HG02623 (cell line): Measurements from ENCODE around the gene FAM124A.

Experiments used
- ATAC-seq: cut with Tn5 transposase; IDR thresholded peaks from one replicate; pipeline ENCODE4 v1.9.1; 2021; ENCODE audit warnings: moderate library complexity; ENCODE audit not compliant: unreplicated experiment

FAM124A gene

DNA sequence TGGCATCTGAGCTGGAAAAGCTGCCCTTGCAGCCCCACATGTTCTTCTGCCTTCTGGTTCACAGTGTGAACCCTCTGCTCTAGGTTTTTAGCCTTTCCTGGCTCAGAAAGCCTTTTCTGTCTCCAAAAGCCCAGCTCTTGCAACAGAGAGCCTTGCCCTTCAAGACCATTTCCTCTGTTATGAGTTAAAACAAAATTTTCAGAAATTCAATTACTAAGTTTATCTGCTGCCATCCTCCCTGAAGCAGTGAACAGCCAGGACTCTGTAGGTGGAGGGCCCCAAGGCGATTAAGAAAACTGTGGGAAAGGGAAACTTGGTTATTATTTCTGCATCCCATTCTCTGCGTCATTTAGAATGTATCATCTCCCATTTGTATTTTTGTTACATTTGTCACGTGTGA lies 18.8 kb downstream of the FAM124A start:
- ATAC-seq: no peak

DNA sequence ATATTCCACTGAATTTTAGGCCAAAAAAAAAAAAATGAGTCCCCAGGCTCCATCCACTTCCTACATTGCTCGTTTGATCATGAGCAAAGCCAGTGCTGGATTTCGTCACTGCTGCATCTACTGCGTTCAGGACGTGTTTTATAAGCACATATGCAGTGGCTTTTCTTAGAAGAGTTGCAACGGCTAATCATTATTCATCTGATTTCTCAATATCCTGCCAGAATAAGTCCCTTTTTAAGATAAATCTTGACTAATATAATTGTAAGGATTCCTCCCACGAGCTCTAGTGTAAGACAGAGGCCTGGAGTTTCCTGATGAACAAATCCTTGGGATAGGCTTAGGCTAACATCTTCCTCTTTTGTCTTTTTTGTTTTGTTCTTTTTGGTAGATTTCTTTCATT lies 19.5 kb downstream of the FAM124A start:
- ATAC-seq: no peak

DNA sequence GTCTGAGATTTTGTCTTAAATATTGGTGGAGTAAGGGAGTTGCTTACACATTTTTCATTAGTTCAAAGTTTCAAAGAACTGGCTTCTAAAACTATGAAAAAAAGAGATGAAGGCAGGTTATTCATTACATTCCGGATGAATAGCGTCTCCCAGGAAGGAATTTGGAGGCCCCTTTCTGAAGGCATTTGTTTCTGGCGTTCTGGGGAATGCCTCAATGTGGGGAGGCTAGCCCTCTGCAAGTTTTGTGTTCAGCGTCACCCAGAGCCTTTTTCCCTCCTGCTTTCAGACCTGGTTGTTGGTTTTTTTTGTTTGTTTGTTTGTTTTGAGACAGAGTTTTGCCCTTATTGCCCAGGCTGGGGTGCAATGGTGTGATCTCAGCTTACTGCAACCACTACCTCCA lies 21.0 kb downstream of the FAM124A start:
- no peak for ATAC-seq

DNA sequence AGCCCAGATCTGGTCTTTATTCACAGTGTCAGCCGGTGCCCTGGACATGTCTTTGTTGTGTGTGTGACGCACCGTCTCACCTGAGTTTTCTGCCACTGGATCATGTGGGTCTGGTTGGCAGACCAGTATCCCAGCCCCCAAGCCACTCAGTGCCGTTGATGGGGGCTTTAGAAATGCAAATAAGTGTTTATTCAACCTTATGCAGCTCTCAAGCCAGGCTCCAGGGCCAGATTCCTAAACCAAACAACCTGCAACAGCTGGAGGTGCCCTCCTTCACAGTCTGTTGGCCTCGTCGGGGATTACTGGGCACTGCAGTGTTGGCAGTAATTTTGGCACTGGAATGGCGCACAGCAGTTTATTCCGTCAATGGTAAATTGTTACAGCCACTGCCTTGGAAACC lies 21.6 kb downstream of the FAM124A start:
- ATAC-seq: no peak

DNA sequence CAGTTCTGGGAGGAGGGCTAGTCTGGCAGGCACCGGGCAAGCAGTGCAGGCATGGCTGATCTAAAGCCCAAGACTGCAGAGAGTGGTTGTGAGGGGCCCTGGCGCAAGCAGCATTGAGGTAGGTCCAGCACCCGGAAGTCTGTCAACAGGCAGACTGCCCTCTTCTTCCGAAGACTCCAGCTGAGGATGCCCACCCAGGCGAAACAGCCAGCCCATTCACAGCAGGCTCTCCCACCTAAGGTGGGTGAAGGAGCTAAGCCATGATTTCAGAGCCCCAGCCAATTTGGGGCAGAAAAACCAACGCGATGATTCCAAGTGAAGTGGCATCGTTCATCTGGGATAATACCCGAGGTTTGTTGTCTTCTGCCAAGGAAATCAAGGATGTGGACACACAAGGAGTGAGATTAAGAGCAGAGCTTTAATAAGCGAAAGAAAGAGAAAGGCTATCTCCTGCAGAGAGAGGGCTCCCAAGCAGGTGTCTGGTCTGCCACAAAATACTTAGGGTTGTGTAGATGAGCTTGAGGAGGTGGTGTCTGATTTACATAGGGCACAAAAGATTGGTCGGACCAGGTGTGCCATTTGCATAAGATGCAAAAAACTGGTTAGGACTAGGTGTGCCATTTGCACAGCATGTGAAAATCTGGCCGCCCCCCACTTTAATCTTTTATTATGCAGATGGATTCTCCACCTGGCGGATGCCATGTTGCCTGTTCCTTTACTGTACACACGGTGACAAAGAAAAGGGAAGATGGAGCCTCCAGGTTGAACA lies 22.6 kb downstream of the FAM124A start:
- ATAC-seq: no peak

DNA sequence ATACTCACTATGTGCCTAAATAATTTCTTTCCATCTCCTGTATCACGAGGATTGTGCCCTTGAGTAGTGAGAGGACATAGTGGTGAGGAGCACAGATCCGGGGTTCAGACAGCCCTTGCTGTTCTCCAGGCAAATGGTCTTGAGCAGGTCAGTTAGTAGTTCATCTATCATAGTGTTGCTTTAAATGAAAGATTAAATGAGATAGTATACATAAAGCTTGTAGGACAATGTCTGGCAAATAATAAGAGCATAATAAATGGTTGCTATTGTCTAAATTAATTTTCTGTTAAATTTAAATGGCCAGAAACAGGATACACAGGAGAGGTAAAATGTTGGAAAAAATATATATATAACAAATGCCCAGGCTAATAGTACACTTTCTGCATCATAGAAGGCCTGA lies 23.4 kb downstream of the FAM124A start:
- ATAC-seq: no peak

DNA sequence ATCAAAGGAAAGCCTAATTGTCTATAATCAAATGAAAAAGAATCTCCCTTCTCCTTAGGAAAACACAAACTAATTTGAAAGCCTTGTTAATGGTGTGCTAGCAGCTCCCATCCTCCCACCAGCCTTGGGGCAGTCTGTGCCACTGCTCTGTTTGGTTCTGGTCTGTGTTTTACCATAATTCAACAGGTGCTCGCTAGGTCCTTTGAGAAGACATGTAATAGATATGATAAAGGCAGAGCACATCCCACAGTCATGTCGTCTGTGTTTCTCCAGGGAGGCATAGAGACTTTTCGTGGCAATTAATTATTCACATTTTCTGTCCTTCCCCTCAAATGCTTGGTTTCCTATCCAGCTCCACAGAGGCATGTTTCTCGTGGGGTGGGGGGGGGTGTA lies 23.8 kb downstream of the FAM124A start:
- no peak for ATAC-seq

DNA sequence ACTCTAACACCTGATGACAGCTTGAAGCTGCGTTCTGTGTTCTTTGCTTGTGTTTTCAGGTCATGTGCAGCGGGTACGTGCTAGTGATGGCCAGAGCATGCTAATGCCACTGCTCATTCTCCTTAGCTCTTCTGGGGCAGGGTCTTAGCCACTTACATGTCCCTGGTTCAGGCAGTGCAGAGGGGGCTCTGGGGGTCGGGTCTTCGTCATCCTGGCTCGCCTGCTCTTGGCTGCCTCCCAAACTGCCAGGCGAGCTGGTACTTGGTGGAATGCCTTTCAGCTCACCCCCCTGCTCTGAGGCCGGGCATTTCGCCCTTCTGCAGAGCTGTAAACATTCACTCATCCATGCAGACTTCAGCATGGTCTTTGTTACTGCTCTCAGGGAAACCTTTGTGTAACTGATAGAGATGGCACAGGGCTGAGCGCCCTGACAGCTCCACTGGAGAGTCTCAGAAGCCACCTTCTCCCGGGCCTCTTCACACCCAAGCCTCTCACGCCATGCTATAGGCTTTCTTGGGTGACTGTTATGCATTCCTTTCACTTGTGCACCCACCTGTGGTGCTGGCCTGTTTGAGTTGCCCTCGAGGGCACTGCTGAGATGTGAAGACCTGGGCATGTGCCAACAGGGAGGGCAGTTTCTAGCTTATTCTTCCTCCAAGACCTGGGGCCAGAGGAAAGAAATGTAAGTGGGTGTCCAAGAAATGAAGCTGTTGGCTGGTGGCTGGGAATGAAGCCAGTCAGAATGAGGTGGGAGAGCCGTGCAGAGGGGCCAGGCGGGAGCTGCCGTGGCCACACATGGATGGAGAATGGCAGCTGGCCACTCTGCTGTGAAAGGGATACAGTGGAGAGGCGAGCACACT lies 24.4 kb downstream of the FAM124A start:
- ATAC-seq: no peak

DNA sequence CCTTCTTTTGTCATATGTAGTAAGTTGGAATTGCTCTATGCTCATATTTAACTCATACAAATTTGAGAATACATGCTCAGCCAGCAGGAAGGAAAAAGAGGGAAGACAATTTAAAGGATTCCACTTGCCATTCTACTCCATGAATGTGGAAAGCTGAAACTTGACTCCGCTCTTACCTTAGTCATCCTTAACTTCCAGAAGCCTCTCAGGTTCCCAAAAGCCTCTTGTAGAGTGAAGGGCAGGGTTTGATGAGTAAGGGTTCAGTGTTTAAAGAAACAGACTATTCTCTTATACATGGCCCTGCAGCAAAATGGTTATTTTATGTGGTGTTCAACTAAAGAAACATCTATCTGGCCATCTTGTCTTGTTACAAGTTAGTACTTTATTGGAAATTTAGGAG lies 27.1 kb downstream of the FAM124A start:
- no peak for ATAC-seq

DNA sequence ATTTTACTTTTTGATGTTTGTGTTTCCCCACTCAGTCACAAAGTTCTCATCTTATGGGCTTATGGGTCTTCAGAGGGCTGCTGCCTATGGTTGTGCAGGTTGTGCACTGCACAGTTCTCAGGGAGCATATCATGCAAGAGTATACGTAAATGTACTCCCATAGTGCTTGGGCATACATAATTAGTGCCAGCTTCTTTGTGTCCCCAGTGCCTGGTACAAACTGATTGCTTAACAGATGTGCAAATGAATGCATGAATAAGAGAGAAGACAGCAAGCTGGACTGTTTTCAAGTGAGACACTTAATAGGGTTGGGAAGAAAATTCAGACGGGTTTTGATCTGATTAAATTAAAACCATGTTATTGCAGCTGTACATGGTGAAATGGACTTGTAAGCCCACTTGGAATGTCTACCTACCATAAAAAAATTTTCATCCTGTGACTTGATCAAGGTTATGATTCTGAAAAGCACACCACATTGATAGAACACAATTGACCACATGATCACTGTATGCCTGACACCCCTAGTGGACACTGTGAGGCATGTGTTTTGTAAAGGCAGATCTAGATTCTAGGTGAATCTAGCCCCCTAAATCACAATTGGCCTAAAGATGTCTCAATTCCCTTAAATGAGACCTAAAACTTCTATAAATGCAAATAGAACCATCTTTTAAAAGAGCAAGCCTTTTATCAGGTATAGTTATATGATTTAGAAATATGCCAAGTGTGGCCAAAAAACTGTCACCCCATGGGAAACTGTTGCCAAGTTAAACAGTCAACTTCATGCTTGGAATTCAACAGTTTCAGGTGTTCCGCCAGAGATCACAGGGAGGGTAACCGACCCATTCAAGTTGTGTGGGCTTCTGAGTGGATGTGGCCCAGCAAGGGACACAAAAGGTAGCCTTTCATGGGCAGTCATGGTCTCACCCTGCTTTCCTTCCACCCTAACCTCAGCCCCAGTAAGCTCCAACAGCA lies 27.9 kb downstream of the FAM124A start:
- ATAC-seq: no peak

DNA sequence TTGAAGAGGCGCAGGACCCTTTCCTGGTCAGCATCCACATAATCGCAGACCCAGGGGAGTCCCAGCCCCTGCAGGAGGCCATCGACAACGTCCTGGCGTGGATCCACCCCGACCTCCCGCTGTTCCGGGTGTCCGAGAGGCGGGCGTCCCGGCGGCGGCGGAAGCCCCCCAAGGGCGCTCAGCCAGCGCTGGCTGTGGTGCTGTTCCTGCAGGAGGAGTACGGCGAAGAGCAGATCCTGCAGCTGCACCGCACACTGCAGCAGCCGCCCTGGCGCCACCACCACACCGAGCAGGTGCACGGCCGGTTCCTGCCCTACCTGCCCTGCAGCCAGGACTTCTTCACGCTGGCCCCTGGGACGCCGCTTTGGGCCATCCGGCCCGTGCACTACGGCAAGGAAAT lies 29.3 kb downstream of the FAM124A start:
- ATAC-seq: no peak

DNA sequence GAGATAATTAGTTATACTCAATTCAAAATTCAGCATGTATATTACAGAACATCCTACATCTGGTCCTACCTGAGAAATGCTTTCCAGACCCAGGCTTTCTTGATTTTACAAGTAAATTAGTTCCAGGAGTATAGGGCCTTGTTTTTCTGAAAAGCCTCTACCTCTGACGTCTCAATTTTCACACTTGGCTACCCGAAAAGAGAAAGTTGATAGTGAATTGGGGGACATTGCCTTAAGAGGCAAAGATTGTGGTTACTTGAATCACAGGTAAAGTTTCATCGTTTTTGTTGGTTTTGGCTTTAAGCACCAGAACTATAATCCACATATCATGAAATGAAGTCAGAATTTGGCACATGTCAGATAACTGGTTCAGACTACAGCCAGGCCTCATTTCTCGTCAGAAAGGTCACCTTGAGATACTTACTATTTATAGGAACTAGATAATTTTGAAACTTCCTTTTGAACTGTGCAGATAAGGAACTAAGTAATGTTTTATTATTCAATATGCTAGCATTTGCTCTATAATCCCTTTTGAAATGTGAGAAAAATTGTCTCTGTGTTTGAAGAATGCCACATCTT lies 30.8 kb downstream of the FAM124A start:
- ATAC-seq: no peak

DNA sequence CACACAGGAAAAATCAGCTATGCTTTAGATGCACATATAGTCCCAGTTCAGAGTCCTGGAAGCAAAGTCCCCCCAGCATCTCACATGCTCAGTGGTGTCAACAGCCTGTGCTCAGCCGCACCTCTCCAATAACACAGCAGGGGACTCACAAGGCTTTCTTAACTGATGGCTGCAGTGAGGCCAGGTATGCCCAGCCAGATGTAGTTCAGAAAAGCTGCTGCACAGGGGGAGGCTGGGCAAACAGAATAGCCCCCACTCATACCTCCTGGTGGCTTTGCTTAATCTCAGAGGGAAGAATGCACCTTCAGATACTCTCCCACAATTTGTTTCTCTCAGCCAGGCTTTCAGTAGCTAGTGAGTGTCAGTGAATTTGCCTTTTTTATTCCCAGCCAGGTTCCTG lies 33.4 kb downstream of the FAM124A start:
- ATAC-seq: no peak

DNA sequence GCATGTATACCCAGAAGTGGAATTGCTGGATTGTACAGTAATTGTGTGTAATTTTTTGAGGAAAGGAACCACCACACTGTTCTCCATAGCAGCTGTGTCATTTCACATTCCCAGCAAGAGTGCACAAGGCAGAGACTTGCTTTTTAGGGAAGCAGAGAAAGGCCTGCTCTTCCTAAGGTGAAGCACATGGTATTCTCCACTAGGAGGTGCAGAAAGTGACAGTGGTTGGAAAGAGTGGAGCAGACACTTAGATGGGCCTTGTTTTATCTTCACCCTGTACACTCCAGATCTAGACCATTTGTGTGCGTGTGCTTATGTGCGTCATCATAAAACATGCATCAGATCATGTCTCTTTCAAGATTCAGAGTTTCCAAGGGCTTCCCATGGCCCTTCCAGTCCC lies 35.0 kb downstream of the FAM124A start:
- ATAC-seq: no peak

DNA sequence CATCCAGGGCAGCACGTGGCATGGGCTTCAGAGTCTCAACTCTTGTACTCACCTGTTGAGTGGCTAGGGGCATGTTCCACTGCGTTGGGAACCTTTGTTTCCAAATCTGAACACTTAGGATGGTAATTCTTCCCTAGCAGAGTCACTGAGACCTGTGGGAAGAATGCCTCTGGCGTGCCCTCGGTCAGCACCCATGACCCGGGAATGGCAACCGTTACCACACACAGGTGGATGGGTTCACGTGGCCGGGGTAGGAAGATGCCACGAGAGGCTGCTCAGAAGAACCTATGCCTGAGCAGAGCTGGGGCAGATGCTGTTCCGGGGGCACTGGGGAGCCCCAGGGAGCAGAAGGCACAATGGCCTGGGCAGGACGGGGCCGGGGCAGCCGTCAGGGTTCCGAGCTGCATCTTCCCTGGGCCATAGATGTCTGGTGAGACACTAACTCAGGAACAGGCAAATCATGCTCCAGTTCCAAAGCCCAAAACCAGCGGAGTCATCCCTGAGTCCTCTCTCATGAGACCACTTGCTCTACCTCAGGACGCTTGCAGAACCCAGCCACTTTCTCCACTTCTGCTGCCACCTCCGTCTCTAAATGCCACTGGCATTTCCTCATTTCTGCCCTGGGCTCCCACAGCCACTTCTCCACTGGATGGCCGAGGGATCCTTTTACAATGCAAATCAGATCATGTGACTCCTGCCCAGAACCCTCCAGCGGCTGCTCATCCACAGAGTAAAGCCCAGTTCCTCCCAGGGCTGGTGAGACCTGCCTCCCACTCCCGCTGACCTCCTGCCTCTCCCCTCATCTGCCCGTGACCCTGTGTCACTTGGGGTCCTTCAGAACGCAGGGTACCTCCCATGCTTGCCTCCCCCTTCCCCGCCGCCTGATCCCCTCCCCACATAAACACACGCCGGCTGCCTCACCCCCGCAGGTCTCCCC lies 36.7 kb downstream of the FAM124A start:
- no peak for ATAC-seq

DNA sequence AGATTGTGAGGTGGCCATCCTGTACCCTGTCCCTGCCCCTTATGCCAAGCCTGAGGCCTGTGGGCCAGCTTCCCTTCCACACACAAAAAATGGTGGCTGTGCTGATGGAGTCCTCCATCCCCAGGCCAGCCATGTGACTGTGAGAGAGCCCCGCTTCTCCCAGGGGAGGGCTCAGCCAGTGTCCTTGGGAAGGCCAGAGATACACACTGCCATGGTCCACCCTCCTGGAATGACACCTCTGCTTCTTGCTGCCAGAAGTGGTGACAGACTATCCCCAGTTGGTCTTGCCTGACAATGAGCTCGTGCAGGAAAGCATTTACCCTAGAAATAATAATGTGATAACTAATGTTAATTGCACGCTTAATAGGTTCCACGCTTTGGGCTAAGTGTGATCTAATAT lies 38.0 kb downstream of the FAM124A start:
- ATAC-seq: no peak

DNA sequence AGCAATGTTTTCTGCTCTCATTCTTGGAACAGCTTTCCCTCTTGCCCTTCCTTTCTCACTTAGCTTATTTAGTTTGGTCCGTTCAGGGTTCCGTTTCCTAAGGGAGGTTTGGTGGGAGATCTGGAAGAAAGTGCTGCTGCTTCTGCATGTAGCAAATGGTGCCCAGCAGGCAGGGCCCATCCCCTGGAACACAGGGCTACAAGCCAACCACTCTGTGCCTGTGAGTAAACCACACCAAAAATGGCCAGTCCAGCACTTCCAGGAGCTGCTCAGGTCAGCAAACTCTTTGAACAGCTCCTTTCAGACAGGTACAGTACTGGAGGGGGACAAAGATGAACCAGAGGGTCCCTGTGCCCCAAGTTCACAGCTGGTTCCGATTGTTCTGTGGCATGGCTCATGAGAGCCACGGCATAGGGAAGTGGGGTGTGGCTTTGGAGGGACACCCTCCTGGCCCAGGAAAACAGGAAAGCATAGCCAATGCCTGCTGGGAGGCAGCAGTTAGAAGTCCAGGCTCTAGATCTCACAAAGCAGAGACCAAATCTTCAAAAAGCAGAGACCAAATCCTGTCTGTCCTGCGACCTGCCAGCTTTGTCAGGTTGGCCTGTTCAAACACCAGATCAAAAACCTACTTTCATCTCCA lies 39.5 kb downstream of the FAM124A start:
- ATAC-seq: no peak

DNA sequence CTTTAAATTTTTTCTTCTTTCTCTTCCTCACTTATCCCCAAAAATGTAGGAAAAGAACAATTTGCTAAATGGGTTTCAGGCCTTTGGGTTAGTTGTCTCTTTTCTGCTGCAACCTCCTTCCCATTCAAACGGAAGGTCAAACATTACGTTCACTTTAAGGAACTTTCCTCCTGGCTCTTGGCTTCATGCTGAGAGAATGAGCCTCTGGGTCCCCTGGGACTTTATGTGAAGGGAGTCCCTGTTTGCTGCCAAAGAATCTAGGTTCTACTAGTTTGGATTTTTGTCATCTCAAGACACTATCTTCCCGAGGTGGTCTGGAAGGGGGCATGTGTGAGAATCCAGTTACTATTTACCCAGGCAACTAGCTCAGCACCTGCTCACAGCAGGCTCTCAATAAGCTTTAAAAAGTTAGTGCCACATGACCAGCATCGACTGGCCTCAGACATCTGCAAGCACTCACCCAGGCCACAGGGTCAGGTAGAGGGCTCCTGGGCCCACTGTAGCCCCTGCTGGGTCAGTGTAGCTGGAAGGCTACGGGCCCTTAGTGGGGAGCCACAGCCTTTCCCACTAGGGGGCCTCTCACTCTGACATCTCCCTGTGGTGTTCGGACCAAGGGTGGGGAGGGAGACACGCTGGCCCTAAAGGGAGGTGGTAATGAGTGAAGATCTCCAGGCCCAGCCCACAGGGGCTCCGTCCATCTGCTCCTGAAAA lies 40.5 kb downstream of the FAM124A start:
- ATAC-seq: no peak

DNA sequence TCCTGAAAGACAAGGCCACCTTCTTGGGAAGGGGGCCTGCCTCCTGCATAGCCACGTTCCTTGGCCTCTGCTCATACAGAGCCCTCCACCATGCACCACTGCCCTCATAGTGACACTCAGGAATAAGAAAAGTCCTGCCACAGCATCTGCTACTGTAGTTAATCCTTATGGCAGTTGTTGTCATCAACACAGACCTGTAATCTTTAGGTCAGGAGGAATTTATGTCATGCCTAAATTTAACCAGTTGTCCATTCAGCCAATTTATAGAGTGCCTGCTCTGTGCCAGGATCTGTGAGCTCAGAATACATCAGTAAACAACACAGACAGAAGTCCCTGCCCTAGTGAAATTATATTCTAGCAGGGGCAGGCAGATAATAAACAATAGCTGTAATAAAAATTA lies 44.4 kb downstream of the FAM124A start:
- ATAC-seq: no peak
